Measurements from ENCODE around the gene HDAC7.
A peak's percentile ranks its signal among the peaks of the same experiment; 100 is the strongest.

HDAC7 gene

GRCh38 chr12:47834199-47834903 lies 14.6 kb upstream of the HDAC7 start:
- CTCF ChIA-PET = interaction anchor here (0.9 to 23.4 kb wide), 10 partner anchors 15 to 101 kb away, joined by 3 to 685 read pairs (median 52); partner anchors contain the start of genes HDAC7 and RAPGEF3
- no peak for DNase-seq (ENCODE audit: extremely low spot score)
- no peak for TF ChIP-seq CTCF (IDR thresholded peaks at IDR 0.05; ENCODE audit: control extremely low read depth, extremely low read depth, low read depth, missing control alignments)
- POLR2A ChIA-PET = interaction anchor here (2.6 kb wide), 1 partner anchor 21 kb away, joined by 12 read pairs; no protein-coding TSS in a partner anchor

- TF ChIP-seq CTCF (IDR thresholded peaks at IDR 0.05; ENCODE audit: control extremely low read depth, extremely low read depth, low read depth, missing control alignments) = no peak
- no peak for DNase-seq (ENCODE audit: extremely low spot score)
- CTCF ChIA-PET = interaction anchor here (0.7 to 23.4 kb wide), 12 partner anchors 14 to 117 kb away, joined by 3 to 685 read pairs (median 16); partner anchors contain the start of genes HDAC7 and RAPGEF3
- POLR2A ChIA-PET = interaction anchor here (0.7 to 2.6 kb wide), 2 partner anchors 21 to 37 kb away, joined by 3 to 12 read pairs; no protein-coding TSS in a partner anchor
These were observed 13.9 kb upstream of the HDAC7 start for GRCh38 chr12:47833591-47834012.

GRCh38 chr12:47832263-47832933 lies 12.7 kb upstream of the HDAC7 start:
- TF ChIP-seq CTCF (IDR thresholded peaks at IDR 0.05; ENCODE audit: control extremely low read depth, extremely low read depth, low read depth, missing control alignments) = no peak
- CTCF ChIA-PET = interaction anchor here (0.9 to 23.4 kb wide), 15 partner anchors 8 to 181 kb away, joined by 3 to 685 read pairs (median 6); partner anchors contain the start of gene HDAC7
- DNase-seq (ENCODE audit: extremely low spot score) = peak; percentile 77
- POLR2A ChIA-PET = interaction anchor here (0.6 to 2.6 kb wide), 4 partner anchors 10 to 20 kb away, joined by 3 to 12 read pairs (median 8); no protein-coding TSS in a partner anchor

GRCh38 chr12:47829584-47829983 lies 9.9 kb upstream of the HDAC7 start:
- POLR2A ChIA-PET = interaction anchor here (0.9 kb wide), 1 partner anchor 39 kb away, joined by 3 read pairs; no protein-coding TSS in a partner anchor
- no peak for DNase-seq (ENCODE audit: extremely low spot score)
- TF ChIP-seq CTCF (IDR thresholded peaks at IDR 0.05; ENCODE audit: control extremely low read depth, extremely low read depth, low read depth, missing control alignments) = no peak
- CTCF ChIA-PET = interaction anchor here (3.9 to 23.4 kb wide), 5 partner anchors 9 to 88 kb away, joined by 65 to 685 read pairs (median 230); partner anchors contain the start of gene HDAC7

- ChIA-PET POLR2A (interaction anchor here (0.9 to 1.6 kb wide), 2 partner anchors 15 to 40 kb away, joined by 3 read pairs; no protein-coding TSS in a partner anchor), CTCF (interaction anchor here (1.3 to 23.4 kb wide), 7 partner anchors 9 to 112 kb away, joined by 4 to 685 read pairs (median 76); partner anchors contain the start of gene HDAC7)
- TF ChIP-seq CTCF (IDR thresholded peaks at IDR 0.05; ENCODE audit: control extremely low read depth, extremely low read depth, low read depth, missing control alignments) = no peak
- DNase-seq (ENCODE audit: extremely low spot score) = no peak
These were observed 9.3 kb upstream of the HDAC7 start for GRCh38 chr12:47828976-47829482.

All from GM10248 (cell line).